ENCODE results near the gene GRK5.

GRK5 gene

DNA sequence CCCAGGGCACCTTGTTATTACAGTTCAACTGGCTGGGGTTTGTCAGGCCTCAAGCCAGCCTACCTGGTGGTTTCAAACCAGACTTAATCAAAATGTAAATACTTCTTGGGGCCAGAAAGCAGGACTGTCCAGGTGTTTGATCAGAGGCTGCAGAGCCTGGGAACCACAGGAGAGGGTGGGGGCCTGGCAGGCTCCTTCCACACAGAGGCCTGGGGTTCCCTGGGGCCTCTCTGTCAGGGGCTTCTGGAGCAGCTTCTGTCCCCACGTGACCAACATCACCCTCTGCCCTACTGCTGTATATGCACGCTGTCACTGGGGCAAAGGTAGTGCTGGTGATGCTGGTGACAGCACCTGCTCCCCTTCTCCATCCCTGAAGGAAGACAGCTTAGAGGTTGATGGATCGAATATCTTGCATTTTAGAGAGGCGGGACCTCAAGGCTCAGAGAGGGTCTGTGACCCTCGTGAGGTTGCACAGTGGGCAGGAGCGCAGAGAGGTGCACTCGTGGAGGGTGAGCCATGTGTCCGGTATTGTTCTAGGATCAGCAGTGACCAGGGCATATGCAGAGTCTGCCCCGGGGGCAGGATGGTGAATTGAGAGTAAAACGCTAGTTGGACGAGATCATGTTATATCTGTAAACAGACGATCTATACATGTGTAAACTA lies 95.4 kb downstream of the GRK5 start:
- DNase-seq = no peak

- no peak for DNase-seq
Observed at GRCh38 chr10:119303886-119304285, 96.5 kb downstream of the GRK5 start.

GRCh38 chr10:119304541-119304940 lies 97.2 kb downstream of the GRK5 start:
- no peak for DNase-seq

DNA sequence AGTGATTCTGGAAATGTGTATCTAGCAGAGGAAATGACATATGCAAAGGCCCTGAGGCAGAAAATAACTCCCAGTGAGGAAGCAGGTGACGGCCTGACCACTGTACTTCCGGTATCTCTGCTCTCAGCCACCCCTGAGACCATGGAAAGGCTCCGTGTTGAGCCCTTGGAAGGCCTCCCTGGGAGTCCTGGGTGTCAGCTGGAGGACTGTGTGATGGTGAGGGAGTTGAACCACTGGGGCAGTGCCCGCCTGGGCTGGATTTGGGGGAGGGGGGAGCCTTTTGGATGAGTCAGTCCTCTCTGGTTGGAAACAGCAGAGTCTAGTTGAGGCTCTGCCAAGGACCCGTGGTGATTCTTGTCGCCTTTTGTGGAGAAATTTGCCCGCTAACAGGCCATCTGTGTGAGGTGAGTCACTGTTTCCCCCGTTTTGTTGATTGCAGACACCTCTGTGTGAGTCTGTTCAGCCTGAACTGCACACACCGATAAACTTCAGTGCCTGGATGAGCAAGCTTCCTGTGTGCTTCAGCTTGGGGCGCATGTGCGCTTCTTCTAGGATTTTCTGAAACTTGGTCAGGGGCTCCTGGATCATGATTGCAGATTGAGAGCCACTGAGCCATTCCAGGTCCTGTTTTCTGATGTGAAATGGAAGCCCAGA lies 98.6 kb downstream of the GRK5 start:
- DNase-seq = peak; percentile 81

GRCh38 chr10:119306514-119306951 lies 99.2 kb downstream of the GRK5 start:
- peak; percentile 87 for DNase-seq

- no peak for DNase-seq
Observed at GRCh38 chr10:119306986-119307392, 99.6 kb downstream of the GRK5 start.

DNA sequence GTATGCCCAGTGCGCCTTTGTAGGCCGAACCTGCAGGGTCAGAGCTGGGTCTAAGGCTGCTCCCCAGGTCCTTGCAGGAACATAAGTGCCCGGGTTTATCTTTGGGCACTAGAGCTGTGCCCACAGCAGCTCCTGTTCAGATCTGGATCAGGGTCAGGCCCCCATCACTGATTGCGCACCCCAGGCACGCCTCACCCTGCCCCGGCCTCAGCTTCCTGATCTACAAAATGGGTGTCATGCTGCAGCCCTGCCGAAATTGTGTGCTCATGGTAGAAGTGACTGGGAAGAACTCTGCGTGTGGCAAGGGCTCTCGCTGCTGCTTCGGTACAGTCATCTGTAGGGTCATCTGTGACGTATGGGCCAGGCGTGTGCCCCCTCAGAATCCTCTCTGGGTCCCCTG lies 100.7 kb downstream of the GRK5 start:
- DNase-seq = no peak

GRCh38 chr10:119308551-119309422 lies 101.4 kb downstream of the GRK5 start:
- no peak for DNase-seq

DNA sequence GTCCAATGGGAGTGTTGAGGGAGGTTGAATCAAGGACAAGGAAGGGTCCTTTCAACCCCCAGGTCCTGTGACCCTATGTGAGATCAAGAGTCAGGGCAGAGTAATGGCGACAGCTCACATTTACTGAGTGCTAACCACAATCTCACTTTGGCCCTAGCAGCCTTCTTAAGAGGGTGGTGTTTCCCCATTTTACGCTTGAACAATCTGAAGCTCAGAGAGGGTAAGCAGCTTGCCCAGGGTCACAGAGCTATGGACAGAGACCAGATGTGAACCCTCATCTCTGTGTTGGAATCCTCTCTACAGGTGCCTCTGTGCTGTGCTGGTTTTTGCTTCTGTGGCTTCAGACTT lies 102.0 kb downstream of the GRK5 start:
- no peak for DNase-seq

DNA sequence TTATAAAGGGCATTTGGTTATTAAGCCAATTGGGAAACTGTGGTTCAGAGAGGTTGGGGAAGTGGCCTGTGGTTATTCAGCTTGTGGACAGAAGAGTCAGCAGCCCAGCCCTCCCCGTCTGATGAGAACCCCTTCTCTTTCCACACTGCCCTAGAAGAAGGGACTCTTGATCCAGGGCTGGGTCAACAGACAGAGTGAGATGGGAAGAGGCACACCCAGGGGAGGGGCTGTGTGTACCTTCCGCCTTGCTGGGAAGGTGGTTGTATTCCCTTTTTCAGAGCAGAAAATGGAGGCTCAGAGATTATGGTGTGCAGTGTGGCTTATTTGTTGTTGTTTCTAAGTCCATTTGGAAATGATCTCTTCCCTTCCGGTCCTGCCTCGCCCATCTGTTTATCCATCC lies 103.4 kb downstream of the GRK5 start:
- no peak for DNase-seq

DNA sequence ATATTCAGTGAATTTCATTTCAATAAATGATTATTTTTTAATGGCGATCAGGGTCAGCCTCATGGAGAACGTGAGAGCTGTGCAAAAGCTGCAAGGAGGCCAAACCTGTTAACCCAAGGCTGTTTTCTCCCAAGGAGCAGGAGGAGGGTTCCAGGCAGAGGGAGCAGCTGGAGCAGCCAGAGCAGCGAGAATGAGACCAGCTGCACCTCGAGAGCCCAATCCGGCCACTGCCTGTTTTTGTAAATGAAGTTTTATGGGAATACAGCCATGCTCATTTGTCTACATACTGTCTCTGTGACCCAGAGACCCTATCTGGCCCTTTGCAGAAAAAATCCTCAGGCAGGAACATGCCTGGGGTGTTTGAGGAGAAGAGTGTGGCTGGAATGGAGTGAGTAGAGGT lies 104.9 kb downstream of the GRK5 start:
- no peak for DNase-seq

GRCh38 chr10:119313024-119313423 lies 105.7 kb downstream of the GRK5 start:
- DNase-seq = no peak

- DNase-seq = peak; percentile 65
Observed at GRCh38 chr10:119313644-119314043, 106.3 kb downstream of the GRK5 start.

GRCh38 chr10:119314061-119314460 lies 106.7 kb downstream of the GRK5 start:
- no peak for DNase-seq

- no peak for DNase-seq
Observed at GRCh38 chr10:119314486-119314885, 107.1 kb downstream of the GRK5 start.

- peak; percentile 39 for DNase-seq
Observed at GRCh38 chr10:119315128-119316001, 108.0 kb downstream of the GRK5 start.

GRCh38 chr10:119316002-119316358 lies 108.6 kb downstream of the GRK5 start:
- no peak for DNase-seq

DNA sequence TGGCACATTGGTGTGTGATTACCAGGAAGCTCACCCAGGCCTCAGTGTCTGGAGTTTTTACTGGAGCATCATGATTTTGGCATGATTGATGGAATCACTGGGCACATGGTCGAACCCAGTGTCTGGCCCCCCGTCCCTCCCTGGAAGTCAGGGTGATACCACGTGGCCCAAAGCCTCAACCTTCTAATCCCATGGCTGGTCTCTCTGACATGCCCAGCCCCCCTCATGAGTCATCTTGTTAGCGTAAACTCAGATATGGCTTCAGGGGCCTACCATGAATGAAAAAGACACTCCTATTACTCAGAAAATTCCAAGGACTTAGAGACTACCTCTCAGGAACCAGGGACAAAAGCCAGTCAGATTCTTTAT lies 109.3 kb downstream of the GRK5 start:
- no peak for DNase-seq

- DNase-seq = no peak
Observed at GRCh38 chr10:119318411-119319160, 111.2 kb downstream of the GRK5 start.

- DNase-seq = no peak
Observed at GRCh38 chr10:119319161-119319919, 112.0 kb downstream of the GRK5 start.

GRCh38 chr10:119319920-119320258 lies 112.5 kb downstream of the GRK5 start:
- DNase-seq = no peak

DNA sequence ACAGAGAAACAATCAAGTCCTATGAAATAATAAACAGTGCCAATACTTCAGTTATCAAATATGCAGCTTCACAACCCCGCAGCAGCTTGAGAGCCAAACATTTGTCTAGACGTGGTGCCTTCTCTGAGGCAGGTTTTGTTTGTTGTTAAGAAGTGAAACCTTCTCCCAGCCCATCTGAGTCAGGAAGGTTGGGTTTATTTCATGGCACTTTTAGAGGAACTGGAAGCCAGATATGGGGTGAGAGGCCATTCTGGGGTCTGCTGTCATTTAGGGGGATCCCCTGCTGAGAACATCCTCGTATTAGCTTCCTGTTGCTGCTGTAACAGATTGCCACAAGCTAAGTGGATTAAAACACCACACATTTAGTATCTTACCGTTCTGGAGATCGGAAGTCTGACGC lies 113.6 kb downstream of the GRK5 start:
- no peak for DNase-seq
